Prostate gland (tissue), 2 donors: ENCODE data around the gene EHD1.

Experiments
- CTCF ChIP-seq, 4 experiments: fragments of 200-600 bp in 2 of 4; fragments of 450-650 bp in 2 of 4; sonication (generic) in 2 of 4; IDR thresholded peaks; 1 replicate in 3 of 4; 2 replicates in 1 of 4; pipeline ENCODE4 v1.5.1; 2016 to 2019; ENCODE audit warnings: antibody characterized with exemption in 4 of 4, mild to moderate bottlenecking in 2 of 4, moderate library complexity in 2 of 4
- POLR2A ChIP-seq: fragments of 450-650 bp; IDR thresholded peaks from one replicate; pipeline ENCODE4 v1.6.1; 2016; ENCODE audit warnings: antibody characterized with exemption, mild to moderate bottlenecking

- TF ChIP-seq CTCF (IDR thresholded peaks at IDR 0.05) (no peak), POLR2A (no peak)
Observed at GRCh38 chr11:64841592-64842365, 36.6 kb downstream of the EHD1 start.
